Measurements from ENCODE around the gene EPB41L1. TPM values are rescaled to one million over a fixed set of nuclear protein-coding genes. Genes with fewer than 3 reads are reported as not detected.

The EPB41L1 gene
- total RNA-seq, 1 donor = 9.1 TPM

DNA sequence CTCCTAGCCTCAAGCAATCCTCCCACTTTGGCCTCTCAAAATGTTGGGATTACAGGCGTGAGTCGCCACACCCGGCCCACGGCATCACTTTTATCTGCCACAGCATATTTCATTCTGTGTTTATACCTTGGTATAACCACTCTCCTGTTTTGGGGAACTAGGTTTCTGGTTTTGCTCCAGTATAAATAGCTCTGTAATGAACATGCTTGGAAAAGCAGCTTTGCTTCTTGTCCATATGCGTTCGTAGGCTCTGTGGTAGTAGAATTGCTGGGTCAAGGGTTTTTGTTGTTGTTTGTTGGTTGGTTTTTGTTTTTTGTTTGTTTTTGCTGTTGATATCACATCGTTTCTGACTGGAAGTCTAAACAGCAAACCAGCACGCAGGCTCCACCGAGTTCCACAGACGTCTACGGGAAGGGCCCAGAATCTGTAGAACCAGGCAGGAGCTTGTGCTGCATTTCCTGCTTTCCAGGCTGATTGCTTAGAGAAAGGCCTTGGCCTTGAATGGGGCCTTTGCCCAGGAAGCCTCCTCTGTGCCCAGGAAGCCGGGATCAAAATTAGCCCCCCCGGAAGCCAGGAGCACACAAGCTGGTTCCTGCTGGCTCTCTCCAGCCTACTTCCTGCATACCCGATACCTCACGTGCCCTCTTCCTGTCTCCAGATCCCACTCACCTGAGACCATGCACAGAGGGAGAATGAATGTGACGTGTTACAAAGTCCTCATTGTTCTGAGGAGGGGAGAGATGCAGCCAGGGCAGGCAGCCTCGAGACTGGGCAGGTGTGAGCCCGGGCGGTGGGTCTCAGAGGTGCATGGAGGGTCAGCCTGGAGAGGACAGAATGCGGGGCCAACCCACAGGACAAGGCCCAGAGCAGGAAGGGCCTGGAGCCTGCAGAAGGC lies 116.5 kb downstream of the EPB41L1 start:
- DNase-seq (ENCODE audit: low read depth) = no peak
- H3K4me3 ChIP-seq (ENCODE audit: low read depth, low read length) = no peak overlapping the region
- TF ChIP-seq, protein P1, sequence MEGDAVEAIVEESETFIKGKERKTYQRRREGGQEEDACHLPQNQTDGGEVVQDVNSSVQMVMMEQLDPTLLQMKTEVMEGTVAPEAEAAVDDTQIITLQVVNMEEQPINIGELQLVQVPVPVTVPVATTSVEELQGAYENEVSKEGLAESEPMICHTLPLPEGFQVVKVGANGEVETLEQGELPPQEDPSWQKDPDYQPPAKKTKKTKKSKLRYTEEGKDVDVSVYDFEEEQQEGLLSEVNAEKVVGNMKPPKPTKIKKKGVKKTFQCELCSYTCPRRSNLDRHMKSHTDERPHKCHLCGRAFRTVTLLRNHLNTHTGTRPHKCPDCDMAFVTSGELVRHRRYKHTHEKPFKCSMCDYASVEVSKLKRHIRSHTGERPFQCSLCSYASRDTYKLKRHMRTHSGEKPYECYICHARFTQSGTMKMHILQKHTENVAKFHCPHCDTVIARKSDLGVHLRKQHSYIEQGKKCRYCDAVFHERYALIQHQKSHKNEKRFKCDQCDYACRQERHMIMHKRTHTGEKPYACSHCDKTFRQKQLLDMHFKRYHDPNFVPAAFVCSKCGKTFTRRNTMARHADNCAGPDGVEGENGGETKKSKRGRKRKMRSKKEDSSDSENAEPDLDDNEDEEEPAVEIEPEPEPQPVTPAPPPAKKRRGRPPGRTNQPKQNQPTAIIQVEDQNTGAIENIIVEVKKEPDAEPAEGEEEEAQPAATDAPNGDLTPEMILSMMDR (IDR thresholded peaks at IDR 0.05; ENCODE audit: insufficient read depth, low read depth, low read length) = no peak

DNA sequence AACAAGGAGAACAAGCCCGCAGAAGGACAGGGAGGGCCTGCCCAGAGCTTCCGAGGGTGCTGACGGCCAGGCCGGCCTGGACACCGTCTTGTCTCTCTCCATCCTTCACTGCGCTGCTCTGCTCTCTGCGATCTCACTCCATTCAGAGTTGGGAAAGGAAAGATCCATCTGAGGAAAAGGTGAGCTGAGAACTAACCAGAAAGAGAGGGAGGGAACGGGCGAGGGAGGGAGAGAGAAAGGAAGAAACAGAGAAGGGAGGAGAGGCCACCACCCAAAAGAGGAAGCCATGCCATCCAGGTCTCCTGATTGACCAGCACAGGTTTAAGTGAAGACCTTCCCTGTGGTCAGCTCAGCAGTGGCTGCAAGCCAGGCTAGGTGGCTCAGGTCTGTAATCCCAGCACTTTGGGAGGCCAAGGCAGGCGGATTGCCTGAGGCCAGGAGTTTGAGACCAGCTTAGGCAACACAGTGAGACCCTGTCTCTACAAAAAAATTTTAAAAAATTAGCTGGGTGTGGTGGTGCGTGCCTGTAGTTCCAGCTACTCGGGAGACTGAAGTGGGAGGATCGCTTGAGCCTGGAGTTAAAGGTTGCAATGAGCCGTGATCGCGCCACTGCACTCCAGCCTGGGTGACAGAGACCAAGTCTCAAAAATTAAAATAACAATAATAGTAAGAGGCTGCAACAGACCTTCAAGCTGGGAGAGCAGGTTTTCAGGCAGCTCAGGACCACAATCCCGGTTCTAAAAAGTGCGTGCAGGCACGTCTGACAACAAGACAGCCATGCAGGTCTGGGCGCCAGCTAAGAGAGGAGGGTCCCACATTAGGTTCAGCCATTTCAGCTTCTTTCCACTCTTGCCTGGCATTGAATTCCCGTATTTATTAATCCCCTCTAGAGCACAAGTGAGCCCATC lies 117.4 kb downstream of the EPB41L1 start:
- H3K4me3 ChIP-seq (ENCODE audit: low read depth, low read length) = no peak overlapping the region
- no peak for DNase-seq (ENCODE audit: low read depth)
- TF ChIP-seq, protein P1 (IDR thresholded peaks at IDR 0.05; ENCODE audit: insufficient read depth, low read depth, low read length) = no peak

DNA sequence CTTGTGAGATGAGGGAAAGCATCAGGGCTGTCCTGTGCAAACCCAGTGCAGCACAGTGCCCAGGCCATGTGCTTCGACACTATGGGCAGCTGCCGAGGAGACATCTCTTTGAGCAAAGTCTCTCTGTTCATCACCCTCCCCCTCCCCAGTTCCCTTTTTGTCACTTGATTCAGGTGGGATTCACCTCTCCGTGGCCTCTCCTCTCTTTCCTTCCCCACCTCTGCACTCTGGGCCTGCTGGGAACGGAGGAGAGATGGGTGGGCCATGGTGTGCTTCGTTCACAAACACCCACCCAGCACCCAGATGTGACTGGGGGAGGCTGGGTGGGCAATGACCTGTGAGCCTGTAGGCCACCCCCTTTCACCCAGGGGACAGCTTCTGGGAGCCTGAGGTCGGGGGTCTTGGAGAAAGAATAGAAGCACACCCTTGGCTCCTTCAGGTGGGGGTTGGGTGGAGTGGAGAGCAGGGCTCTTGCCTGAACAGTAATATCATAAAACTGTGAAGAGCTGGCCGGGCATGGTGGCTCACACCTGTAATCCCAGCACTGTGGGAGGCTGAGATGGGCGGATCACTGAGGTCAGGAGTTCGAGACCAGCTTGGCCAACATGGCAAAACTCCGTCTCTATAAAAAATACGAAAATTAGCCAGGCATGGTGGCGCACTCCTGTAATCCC lies 118.1 kb downstream of the EPB41L1 start:
- DNase-seq (ENCODE audit: low read depth) = no peak
- no peak overlapping the region for H3K4me3 ChIP-seq (ENCODE audit: low read depth, low read length)
- TF ChIP-seq, protein P1 (IDR thresholded peaks at IDR 0.05; ENCODE audit: insufficient read depth, low read depth, low read length) = no peak

DNA sequence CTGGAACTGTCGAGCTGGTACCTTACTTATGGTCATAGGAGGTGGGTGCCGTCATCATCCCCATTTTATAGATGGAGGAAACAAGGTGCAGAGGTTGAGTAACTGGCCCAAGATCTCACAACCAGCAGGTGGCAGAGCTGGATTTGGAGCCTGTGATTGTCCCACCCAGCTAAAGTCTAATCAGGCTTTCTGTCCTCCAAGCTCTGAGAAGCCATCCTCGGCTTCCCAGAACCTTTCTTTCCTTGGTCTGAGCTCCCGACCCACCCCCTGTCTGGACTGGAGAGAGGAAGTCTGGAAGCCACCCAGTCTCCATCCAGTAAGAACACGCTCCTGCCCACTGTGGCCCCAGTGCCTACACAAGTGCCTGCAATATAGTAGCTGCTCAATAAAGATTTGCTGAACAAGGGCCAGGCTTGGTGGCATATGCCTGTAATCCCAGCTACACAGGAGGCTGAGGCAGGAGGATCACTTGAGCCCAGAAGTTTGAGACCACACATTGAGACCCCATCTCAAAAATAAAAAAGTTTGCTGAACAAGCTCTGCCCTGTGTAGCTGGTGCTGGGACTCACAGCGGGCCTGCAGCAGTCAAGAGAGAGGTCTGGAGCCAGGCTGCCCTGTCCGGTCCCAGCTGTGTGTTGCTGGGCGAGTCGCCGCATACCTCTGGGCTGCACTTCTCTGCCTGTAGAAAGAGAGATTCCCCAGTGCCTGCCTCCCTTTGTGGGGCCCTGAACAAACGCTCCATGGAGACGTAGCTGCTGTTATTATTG lies 119.1 kb downstream of the EPB41L1 start:
- TF ChIP-seq, protein P1 (IDR thresholded peaks at IDR 0.05; ENCODE audit: insufficient read depth, low read depth, low read length) = peak; percentile 34
- no peak overlapping the region for H3K4me3 ChIP-seq (ENCODE audit: low read depth, low read length)
- DNase-seq (ENCODE audit: low read depth) = peak; percentile 20

DNA sequence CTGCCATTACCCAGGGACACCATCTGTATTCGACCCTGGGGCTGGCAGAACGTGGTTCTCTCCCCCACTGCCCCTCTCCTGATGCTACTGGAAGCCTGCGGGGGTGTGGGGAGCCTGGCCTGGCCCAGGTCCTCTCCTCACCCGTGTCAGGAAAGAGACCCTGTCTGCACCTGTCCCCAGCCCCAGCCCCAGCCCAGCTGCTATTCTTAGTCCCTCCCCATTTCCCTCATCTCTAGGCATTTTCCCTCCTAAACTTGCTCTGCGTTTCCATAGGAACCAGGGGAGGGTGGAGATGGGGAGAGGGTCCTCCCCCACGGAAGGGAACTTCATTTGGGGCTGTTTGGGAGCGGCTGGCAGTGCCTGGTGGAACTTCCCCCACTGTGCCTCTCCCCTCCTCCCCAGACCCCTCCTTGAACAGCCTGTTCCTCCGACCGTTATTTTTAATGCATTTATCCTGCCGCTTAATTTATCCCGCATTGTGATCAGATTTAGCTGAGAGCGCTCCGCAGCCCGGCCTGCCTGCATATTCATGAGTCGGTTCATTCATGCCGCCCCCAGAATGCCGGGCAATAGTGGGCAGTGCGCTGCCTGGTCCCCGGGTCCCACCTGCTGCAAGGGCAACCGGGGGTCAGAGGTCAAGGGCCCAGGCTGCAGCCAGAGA lies 119.8 kb downstream of the EPB41L1 start:
- no peak overlapping the region for H3K4me3 ChIP-seq (ENCODE audit: low read depth, low read length)
- DNase-seq (ENCODE audit: low read depth) = no peak

More for the DNA sequence above, 119.8 kb downstream of the EPB41L1 start:
- TF ChIP-seq, protein P1 (IDR thresholded peaks at IDR 0.05; ENCODE audit: insufficient read depth, low read depth, low read length) = no peak

All from fibroblast of villous mesenchyme (primary cell).